Astrocyte (in vitro differentiated cells and primary cell): ENCODE measurements around the gene SHANK1. TPM values are rescaled to one million over a fixed set of nuclear protein-coding genes. Genes with fewer than 3 reads are reported as not detected.

Experiments
- DNase-seq: peaks from one replicate; pipeline ENCODE4 v3.0.0-alpha.2; 2010; ENCODE audit warnings: low read depth
- FAIRE-seq: peaks from 2 replicates; lab custom pipeline; 2011; peaks lifted over from hg19 to GRCh38; lab: Jason Lieb, UNC
- H2AFZ ChIP-seq: 2 replicates; pipeline ENCODE4 v1.6.0; 2012; ENCODE audit warnings: low read depth, low read length, inconsistent platforms
- H3K27ac ChIP-seq: 2 replicates; pipeline ENCODE4 v1.5.1; 2011; ENCODE audit warnings: low read depth, low read length, inconsistent platforms
- H3K27me3 ChIP-seq: 2 replicates; pipeline ENCODE4 v1.6.0; 2011; ENCODE audit warnings: low read length, inconsistent platforms; ENCODE audit not compliant: insufficient read depth
- H3K36me3 ChIP-seq: 2 replicates; pipeline ENCODE4 v1.5.1; 2011; ENCODE audit warnings: low read length, inconsistent platforms; ENCODE audit not compliant: insufficient read depth
- H3K4me1 ChIP-seq: 2 replicates; pipeline ENCODE4 v1.5.1; 2011; ENCODE audit warnings: low read length, inconsistent platforms; ENCODE audit not compliant: insufficient read depth
- H3K4me2 ChIP-seq: 2 replicates; pipeline ENCODE4 v1.6.0; 2012; ENCODE audit warnings: low read length, inconsistent platforms
- H3K4me3 ChIP-seq: 2 replicates; pipeline ENCODE4 v1.5.1; 2011; ENCODE audit warnings: low read depth, mild to moderate bottlenecking, low read length, inconsistent platforms; ENCODE audit not compliant: insufficient read depth
- H3K79me2 ChIP-seq: 2 replicates; pipeline ENCODE4 v1.6.0; 2012; ENCODE audit warnings: mild to moderate bottlenecking, low read length, inconsistent platforms; ENCODE audit not compliant: insufficient read depth
- H3K9ac ChIP-seq: 2 replicates; pipeline ENCODE4 v1.6.0; 2012; ENCODE audit warnings: mild to moderate bottlenecking, low read length, inconsistent platforms
- H3K9me3 ChIP-seq: 2 replicates; pipeline ENCODE4 v1.5.1; 2012; ENCODE audit warnings: low read depth, mild to moderate bottlenecking, low read length, inconsistent platforms; ENCODE audit not compliant: insufficient read depth
- H4K20me1 ChIP-seq: 2 replicates; pipeline ENCODE4 v1.6.0; 2012; ENCODE audit warnings: low read length, inconsistent platforms; ENCODE audit not compliant: insufficient read depth
- H3K27ac Mint-ChIP-seq: one replicate; pipeline ENCODE4 v1.8.0; 2021; ENCODE audit warnings: mild to moderate bottlenecking, mixed read lengths; ENCODE audit not compliant: unreplicated experiment
- H3K27me3 Mint-ChIP-seq: one replicate; pipeline ENCODE4 v1.8.0; 2021; ENCODE audit warnings: low read depth, mixed read lengths; ENCODE audit not compliant: unreplicated experiment
- H3K36me3 Mint-ChIP-seq: one replicate; pipeline ENCODE4 v1.8.0; 2021; ENCODE audit warnings: low read depth, mixed read lengths; ENCODE audit not compliant: unreplicated experiment
- H3K4me1 Mint-ChIP-seq: one replicate; pipeline ENCODE4 v1.8.0; 2021; ENCODE audit warnings: low read depth, mixed read lengths; ENCODE audit not compliant: unreplicated experiment
- H3K4me3 Mint-ChIP-seq: one replicate; pipeline ENCODE4 v1.8.0; 2021; ENCODE audit warnings: mild to moderate bottlenecking, moderate library complexity, mixed read lengths; ENCODE audit not compliant: unreplicated experiment
- H3K9me3 Mint-ChIP-seq: one replicate; pipeline ENCODE4 v1.8.0; 2021; ENCODE audit warnings: mild to moderate bottlenecking, mixed read lengths; ENCODE audit not compliant: unreplicated experiment
- CTCF ChIP-seq: IDR thresholded peaks from 2 replicates; pipeline ENCODE4 v1.5.1; 2011; ENCODE audit warnings: low read depth, mild to moderate bottlenecking, inconsistent platforms, low read length, moderate library complexity; ENCODE audit not compliant: insufficient read depth
- EZH2 ChIP-seq: IDR thresholded peaks from 2 replicates; pipeline ENCODE4 v1.6.1; 2012; ENCODE audit warnings: mild to moderate bottlenecking, low read length, inconsistent platforms; ENCODE audit not compliant: insufficient read depth
- total RNA-seq: library from RNA; stranded (reverse); gene quantifications from 2 replicates; pipeline ENCODE4 v1.2.1, GENCODE V29; 2021

Gene SHANK1
- total RNA-seq, 1 donor from 2014 or later: not detected

GRCh38 chr19:50645107-50645506 lies 74.5 kb downstream of the SHANK1 start:
- Histone ChIP-seq H3K9me3 (no peaks in the 10 kb centered on the region), H3K36me3 (no peaks in the 10 kb centered on the region), H3K79me2 (no peaks in the 10 kb centered on the region), H3K27me3 (no peaks in the 10 kb centered on the region), H3K4me3 (no peak overlapping the region), H3K27ac (no peak overlapping the region), H3K4me2 (no peak overlapping the region), H4K20me1 (no peaks in the 10 kb centered on the region), H3K4me1 (no peaks in the 10 kb centered on the region), H3K9ac (no peak overlapping the region), H2AFZ (no peak overlapping the region)
- Mint-ChIP-seq H3K4me3 (no peak overlapping the region), H3K4me1 (no peaks in the 10 kb centered on the region), H3K27ac (no peak overlapping the region), H3K27me3 (no peaks in the 10 kb centered on the region), H3K9me3 (peaks cover 24% of the 10 kb centered on the region), H3K36me3 (no peaks in the 10 kb centered on the region)
- no peak for DNase-seq
- FAIRE-seq: no peak
- no peak for TF ChIP-seq EZH2
- no peak for TF ChIP-seq CTCF

GRCh38 chr19:50644315-50644915 lies 75.2 kb downstream of the SHANK1 start:
- Histone ChIP-seq H3K9me3 (no peaks in the 10 kb centered on the region), H3K79me2 (no peaks in the 10 kb centered on the region), H3K4me1 (no peaks in the 10 kb centered on the region), H3K4me2 (no peak overlapping the region), H3K27me3 (no peaks in the 10 kb centered on the region), H2AFZ (no peak overlapping the region), H3K36me3 (no peaks in the 10 kb centered on the region), H3K9ac (no peak overlapping the region), H4K20me1 (no peaks in the 10 kb centered on the region), H3K4me3 (no peak overlapping the region), H3K27ac (no peak overlapping the region)
- Mint-ChIP-seq H3K27ac (no peak overlapping the region), H3K27me3 (no peaks in the 10 kb centered on the region), H3K4me3 (no peak overlapping the region), H3K9me3 (peaks cover 20% of the 10 kb centered on the region), H3K4me1 (no peaks in the 10 kb centered on the region), H3K36me3 (no peaks in the 10 kb centered on the region)
- TF ChIP-seq EZH2 (no peak), CTCF (no peak)
- no peak for FAIRE-seq
- no peak for DNase-seq

- TF ChIP-seq EZH2 (no peak), CTCF (no peak)
- no peak for DNase-seq
- Mint-ChIP-seq H3K36me3 (no peaks in the 10 kb centered on the region), H3K27me3 (no peaks in the 10 kb centered on the region), H3K4me1 (no peaks in the 10 kb centered on the region), H3K27ac (no peak overlapping the region), H3K4me3 (no peak overlapping the region), H3K9me3 (peaks cover 33% of the 10 kb centered on the region)
- Histone ChIP-seq H3K4me3 (no peak overlapping the region), H3K79me2 (no peaks in the 10 kb centered on the region), H2AFZ (no peak overlapping the region), H3K9ac (no peak overlapping the region), H3K4me2 (no peak overlapping the region), H4K20me1 (no peaks in the 10 kb centered on the region), H3K36me3 (no peaks in the 10 kb centered on the region), H3K27ac (no peak overlapping the region), H3K4me1 (no peaks in the 10 kb centered on the region), H3K27me3 (peaks cover 7% of the 10 kb centered on the region), H3K9me3 (no peaks in the 10 kb centered on the region)
- FAIRE-seq: no peak
Measured at GRCh38 chr19:50640368-50640767, 79.2 kb downstream of the SHANK1 start.
